GM23338 (cell line): Measurements from ENCODE around the gene UBE2H.

Source experiments
- CREB1 ChIP-seq: fragments of 250-450 bp; sonication (Bioruptor Pico); IDR thresholded peaks from 2 replicates; pipeline ENCODE4 v1.5.0; 2020; ENCODE audit warnings: low read depth, mild to moderate bottlenecking, moderate library complexity
- CTCF ChIP-seq, 2 experiments: fragments of 200-600 bp in 1 of 2; sonication (generic) in 1 of 2; conservative IDR thresholded peaks; 2 replicates each; pipeline versions ENCODE4 v1.5.1 to v1.6.1; 2016 to 2017; ENCODE audit warnings: antibody characterized with exemption in 2 of 2, low read depth in 2 of 2, mild to moderate bottlenecking in 2 of 2, moderate library complexity in 1 of 2
- EZH2 ChIP-seq: fragments of 200-600 bp; sonication (generic); IDR thresholded peaks from one replicate; pipeline ENCODE4 v1.8.0; 2017; ENCODE audit warnings: antibody characterized with exemption, mild to moderate bottlenecking, low read depth; ENCODE audit not compliant: unreplicated experiment
- EZH2phosphoT487 ChIP-seq: fragments of 200-600 bp; sonication (generic); IDR thresholded peaks from one replicate; pipeline ENCODE4 v1.8.1; 2018; ENCODE audit warnings: antibody characterized with exemption; ENCODE audit not compliant: unreplicated experiment
- JUNB ChIP-seq: IDR thresholded peaks from one replicate; pipeline ENCODE4 v1.6.1; 2016; ENCODE audit warnings: antibody characterized with exemption; ENCODE audit not compliant: unreplicated experiment
- POLR2AphosphoS5 ChIP-seq: IDR thresholded peaks from 2 replicates; pipeline ENCODE4 v1.6.1; 2016; ENCODE audit warnings: antibody characterized with exemption, low read depth
- TF ChIP-seq, protein P1 (sequence below): IDR thresholded peaks from one replicate; pipeline ENCODE4 v1.6.1; 2018; ENCODE audit warnings: antibody characterized with exemption; ENCODE audit not compliant: unreplicated experiment
- TF ChIP-seq, protein P2 (sequence below): IDR thresholded peaks from 2 replicates; pipeline ENCODE4 v1.6.1; 2016; ENCODE audit warnings: antibody characterized with exemption

DNA sequence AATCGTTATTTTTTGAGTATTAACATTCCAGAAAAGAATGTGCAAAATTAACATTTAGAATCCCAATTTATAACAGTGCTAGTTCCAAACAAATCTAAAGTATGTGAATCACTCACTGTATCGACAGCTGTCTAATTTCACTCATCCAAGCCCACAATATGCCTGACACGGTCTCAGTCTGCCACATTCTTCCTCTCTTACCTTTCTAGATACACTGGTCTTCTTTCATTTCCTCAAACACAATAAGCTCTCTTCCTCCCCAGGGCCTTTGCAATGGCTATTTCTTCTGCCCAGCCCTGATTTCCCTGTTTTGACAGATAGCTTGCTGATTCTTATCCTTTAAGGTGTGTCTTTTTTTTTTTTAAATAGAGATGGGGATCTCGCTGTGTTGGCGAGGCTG, 48.8 kb downstream of the UBE2H start:
- TF ChIP-seq CTCF (conservative IDR thresholded peaks at IDR 0.05; ENCODE audit: low read depth in 2 of 2) (no peak), EZH2 (no peak), POLR2AphosphoS5 (no peak), EZH2phosphoT487 (no peak), CREB1 (CRISPR knock-in tag) (no peak), JUNB (no peak)
- TF ChIP-seq, protein P1, sequence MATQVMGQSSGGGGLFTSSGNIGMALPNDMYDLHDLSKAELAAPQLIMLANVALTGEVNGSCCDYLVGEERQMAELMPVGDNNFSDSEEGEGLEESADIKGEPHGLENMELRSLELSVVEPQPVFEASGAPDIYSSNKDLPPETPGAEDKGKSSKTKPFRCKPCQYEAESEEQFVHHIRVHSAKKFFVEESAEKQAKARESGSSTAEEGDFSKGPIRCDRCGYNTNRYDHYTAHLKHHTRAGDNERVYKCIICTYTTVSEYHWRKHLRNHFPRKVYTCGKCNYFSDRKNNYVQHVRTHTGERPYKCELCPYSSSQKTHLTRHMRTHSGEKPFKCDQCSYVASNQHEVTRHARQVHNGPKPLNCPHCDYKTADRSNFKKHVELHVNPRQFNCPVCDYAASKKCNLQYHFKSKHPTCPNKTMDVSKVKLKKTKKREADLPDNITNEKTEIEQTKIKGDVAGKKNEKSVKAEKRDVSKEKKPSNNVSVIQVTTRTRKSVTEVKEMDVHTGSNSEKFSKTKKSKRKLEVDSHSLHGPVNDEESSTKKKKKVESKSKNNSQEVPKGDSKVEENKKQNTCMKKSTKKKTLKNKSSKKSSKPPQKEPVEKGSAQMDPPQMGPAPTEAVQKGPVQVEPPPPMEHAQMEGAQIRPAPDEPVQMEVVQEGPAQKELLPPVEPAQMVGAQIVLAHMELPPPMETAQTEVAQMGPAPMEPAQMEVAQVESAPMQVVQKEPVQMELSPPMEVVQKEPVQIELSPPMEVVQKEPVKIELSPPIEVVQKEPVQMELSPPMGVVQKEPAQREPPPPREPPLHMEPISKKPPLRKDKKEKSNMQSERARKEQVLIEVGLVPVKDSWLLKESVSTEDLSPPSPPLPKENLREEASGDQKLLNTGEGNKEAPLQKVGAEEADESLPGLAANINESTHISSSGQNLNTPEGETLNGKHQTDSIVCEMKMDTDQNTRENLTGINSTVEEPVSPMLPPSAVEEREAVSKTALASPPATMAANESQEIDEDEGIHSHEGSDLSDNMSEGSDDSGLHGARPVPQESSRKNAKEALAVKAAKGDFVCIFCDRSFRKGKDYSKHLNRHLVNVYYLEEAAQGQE = no peak
- TF ChIP-seq, protein P2, sequence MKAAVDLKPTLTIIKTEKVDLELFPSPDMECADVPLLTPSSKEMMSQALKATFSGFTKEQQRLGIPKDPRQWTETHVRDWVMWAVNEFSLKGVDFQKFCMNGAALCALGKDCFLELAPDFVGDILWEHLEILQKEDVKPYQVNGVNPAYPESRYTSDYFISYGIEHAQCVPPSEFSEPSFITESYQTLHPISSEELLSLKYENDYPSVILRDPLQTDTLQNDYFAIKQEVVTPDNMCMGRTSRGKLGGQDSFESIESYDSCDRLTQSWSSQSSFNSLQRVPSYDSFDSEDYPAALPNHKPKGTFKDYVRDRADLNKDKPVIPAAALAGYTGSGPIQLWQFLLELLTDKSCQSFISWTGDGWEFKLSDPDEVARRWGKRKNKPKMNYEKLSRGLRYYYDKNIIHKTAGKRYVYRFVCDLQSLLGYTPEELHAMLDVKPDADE = no peak
